ENCODE data around the gene CDH1. TPM values are rescaled to one million over a fixed set of nuclear protein-coding genes. Genes with fewer than 3 reads are reported as not detected.

The CDH1 gene
- total RNA-seq, 1 donor from 2014 or later, result 0.36 TPM

DNA sequence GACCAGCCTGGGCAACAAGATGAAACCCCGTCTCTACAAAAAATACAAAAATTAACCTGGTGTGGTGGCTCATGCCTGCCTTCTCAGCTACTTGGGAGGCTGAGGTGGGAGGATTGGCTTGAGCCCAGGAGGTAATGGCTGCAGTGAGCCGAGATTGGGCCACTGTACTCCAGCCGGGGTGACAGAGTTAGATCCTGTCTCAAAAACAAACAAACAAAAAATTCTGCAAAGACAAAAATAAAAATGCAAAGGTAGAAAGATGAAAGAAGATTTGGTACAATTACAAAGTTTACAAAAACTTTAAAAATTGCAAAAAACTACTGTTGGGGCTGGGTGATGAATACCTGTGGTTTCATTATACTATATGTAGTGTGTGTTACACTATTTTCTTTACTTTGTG is 5.5 kb upstream of the CDH1 start:
- intact Hi-C loops (cut with micrococcal nuclease), result no loop called here

DNA sequence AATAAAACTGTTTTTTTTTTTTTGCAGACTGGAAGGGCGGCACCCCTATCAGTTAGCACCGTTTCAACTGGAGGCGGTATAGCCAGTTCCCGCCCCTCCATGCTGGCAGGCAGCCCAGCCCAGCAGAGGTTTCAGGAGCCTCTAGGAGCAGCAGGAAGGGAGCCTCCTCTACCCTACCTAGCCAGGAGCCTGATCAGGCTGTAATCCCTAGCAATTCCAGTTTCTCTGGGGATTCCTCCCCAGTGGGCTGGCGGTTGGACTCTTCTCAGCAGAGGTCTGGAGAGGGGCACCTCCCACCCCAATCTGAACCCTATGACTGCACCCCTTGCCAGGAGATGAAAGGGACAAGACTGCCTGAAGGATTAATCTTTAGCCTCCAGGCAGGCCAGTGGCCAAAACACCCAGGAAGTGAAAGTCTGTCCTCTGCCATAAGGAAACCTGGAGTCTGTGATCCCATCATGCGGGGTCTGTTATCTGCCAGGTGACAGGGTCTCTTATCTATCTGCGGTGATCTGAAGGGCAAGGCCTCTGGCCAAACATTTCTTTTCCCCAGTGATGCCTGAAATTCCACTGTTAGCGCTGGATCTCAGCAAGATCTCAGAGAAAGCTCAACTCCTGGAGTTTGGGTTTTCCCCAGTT is 4.9 kb upstream of the CDH1 start:
- intact Hi-C loops (cut with micrococcal nuclease), result no loop called here

DNA sequence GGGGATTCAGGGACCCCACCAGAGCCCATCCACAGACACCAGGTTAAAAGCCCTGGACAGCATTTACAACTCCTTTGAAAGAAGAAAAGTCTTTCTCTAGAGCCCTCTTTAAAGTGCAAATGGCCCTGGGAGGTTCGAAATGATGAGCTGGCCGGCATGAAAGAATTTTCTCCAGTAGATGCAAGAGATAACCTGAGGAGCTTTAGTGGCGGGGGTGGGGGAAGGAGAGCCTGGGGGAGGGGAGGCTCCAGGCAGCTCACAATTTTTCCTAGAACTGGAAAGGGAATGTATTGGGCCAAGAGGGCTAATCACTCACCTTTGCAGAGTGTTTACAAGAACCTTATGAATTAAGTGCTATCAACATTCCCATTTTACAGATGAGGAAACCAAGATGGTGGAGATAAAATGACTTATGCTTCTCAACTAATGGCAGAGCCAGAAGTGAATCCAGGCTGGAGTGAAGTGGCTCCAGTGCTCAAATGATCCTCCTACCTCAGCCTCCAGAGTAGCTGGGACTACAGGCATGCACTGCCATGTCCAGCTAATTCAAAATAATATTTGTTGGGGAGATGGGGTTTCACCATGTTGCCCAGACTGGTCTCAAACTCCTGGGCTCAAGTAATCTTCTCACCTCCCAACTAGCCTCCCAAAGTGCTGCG is 4.2 kb upstream of the CDH1 start:
- intact Hi-C loops (cut with micrococcal nuclease), result no loop called here

DNA sequence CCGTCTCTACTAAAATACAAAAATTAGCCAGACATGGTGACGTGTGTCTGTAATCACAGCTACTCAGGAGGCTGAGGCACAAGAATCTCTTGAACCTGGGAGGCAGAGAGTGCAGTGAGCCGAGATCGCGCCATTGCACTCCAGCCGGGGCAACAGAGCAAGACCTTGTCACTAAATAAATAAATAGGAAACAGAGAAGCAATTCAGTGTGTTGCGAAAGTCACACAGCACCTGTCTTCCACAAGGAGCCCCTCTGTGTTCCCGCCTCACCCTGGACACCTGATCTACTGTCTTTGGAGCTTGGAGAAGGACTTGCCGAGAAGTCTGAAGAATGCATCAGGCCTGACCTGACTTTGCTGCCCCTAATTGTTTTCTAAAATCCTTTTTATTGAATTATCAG is 3.5 kb upstream of the CDH1 start:
- intact Hi-C loops (cut with micrococcal nuclease), result no loop called here

DNA sequence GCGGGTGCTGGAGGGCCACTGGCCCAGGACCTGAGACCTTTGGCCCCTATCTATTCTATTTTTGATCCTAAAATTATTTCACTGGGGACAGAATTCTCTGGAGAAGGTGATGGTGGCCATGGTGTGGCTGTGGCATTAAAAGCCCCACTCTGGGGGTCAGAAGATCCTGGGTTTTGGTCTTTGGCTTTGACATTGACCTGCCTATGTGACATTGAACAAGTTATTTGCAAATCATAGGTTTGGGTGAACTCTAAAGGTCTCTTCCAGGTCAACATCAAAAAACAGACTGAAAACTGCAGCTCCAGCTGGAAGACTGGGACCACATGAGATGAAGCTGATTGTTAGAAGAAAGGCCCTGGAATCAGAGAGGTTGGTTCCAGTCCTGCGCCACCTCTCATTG is 2.3 kb upstream of the CDH1 start:
- intact Hi-C loops (cut with micrococcal nuclease), result no loop called here

DNA sequence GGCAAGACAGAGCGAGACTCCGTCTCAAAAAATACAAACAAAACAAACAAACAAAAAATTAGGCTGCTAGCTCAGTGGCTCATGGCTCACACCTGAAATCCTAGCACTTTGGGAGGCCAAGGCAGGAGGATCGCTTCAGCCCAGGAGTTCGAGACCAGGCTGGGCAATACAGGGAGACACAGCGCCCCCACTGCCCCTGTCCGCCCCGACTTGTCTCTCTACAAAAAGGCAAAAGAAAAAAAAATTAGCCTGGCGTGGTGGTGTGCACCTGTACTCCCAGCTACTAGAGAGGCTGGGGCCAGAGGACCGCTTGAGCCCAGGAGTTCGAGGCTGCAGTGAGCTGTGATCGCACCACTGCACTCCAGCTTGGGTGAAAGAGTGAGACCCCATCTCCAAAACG is 531 bp upstream of the CDH1 start:
- intact Hi-C loops (cut with micrococcal nuclease), result no loop called here

DNA sequence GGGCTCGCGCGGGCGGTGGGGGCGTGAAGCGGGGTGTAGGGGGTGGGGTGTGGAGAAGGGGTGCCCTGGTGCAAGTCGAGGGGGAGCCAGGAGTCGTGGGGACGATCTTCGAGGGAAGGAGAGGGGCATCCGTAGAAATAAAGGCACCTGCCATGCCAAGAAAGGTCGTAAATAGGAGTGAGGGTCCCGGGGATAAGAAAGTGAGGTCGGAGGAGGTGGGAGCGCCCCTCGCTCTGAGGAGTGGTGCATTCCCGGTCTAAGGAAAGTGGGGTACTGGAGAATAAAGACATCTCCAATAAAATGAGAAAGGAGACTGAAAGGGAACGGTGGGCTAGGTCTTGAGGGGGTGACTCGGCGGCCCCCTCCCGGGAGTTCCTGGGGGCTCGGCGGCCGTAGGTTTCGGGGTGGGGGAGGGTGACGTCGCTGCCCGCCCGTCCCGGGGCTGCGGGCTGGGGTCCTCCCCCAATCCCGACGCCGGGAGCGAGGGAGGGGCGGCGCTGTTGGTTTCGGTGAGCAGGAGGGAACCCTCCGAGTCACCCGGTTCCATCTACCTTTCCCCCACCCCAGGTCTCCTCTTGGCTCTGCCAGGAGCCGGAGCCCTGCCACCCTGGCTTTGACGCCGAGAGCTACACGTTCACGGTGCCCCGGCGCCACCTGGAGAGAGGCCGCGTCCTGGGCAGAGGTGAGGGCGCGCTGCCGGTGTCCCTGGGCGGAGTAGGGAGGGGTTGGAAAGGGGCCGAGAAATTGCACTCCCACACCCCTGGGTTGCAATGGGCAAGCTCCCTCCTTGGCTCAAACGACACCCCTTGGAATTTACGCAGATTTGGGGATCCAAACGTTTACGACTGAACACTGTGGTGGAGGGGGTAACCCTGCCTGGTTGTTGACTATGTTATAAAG is 888 bp downstream of the CDH1 start:
- intact Hi-C loops (cut with micrococcal nuclease), result no loop called here

DNA sequence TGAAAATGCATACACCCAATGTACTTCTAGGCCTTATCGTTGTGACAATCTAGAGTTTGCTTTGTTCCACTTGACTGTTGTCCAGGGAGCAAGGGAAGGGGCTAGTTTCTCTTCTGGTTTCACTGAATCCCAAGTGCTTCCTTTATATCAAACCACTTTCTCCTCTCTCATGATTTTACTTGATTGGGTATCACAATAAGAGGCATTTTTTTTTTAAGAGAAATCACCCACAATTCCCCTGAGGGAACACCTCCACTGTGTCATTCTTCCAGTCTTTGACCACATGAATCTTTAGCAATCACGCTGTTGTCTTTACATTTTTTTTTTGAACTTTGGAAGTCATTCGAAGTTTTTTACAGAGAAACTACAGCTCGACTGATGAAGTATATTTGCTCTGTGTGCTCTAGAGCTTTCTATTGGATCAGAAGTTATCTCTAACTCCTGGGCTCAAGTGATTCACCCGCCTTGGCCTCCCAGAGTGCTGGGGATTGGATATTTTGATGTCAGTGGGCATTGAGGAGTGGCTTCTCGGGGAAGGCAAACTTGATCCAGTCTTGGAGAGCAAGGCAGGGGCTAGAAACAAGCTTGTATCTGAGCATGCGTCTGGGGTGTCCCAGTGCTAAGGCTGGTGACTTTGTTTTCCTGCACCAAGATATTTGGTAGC is 3.0 kb downstream of the CDH1 start:
- intact Hi-C loops (cut with micrococcal nuclease), result no loop called here

DNA sequence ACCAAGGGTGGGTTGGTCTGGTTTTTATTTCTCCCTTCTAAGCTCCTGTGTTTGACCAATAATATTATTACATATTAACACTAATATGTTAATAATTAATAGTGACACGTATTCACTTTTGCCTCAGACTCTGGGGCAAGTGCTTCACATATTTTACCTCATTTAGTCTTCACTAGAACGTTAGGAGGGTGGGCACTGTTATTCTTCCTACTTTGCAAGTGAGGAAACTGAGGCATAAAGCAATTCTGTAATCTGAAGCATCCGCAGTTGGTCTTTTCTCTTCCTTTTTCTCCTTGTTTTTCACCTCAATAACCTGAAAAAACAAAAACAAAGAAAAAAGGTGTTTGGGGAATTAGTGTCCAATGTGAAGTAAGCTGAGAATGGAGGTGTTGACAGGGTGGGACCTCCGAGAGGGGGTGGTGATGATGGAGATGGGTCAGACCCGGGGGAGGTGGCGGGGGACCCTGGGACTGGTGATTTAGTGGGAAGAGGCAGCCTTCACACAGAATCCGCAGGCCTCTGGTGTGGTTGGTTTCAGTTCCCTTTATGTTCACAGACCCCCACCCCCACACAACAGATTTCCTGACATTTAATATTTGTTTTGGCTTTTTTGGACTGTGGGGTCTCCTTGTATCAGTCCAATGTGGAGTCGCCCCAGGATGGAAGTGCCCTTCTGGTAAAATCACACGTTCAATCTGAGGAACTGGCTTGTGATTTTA is 3.7 kb downstream of the CDH1 start:
- intact Hi-C loops (cut with micrococcal nuclease), result no loop called here

DNA sequence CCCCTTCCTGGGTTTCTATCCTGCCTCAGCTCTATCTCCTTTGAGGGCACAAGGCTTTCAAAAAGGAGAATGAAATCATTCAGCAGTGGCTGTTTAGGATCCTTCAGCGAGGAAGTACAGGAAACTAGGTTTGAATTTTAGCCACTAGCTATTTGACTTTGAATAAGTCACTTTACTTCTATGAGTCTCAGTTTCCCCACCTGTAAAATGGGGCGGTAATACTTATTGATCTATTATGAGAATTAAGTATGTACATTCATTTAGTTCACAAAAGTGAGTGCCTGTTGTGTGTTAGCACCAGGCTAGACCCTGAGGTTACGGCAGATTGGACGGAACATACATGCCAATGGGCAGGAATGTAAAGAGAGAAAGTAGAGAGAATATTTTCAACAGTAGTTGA is 6.6 kb downstream of the CDH1 start:
- intact Hi-C loops (cut with micrococcal nuclease), result no loop called here

DNA sequence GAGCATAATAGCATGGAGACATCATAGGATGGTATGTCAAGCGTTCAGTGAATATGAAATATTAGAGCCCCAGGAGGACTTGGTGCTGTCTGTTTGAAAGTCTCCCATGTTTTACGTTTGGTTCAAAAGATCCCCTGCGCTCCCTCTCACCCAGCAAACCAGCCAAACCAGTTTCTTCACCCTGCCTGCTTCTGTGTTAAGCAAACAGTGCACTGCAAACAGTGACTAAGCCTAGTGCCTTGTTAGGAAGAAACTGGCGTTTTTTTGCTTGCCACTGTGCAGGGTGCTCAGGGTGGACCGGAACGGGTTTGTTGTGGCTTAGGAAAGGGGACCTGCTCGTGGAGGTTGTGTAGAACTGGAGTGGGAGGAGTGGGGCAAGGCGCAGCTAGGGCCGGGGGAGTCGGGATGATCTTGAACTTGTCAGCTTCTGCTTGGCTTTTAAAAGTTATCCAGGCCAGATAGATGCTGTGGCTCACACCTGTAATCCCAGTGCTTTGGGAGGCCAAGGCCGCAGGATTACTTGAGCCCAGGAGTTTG is 7.7 kb downstream of the CDH1 start:
- intact Hi-C loops (cut with micrococcal nuclease), result no loop called here

DNA sequence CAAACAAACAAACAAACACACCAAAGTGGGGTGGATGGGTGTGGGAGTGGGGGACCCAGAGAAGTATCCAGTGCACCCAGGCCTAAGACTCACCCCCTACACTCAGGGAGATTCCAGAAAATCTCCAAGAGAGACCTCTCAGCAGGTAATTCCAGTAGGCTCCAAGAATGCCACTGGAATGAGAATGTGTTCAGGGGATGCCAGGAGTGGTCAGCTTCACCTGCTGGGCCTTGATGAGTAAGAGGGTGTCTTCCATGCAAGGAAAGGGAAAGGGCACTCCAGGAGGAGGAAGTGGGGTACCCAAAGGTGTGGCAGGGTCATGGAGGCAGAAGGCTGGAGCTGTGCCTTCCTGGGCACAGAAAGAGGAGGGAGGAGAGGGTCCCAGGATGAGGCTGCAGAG is 9.9 kb downstream of the CDH1 start:
- intact Hi-C loops (cut with micrococcal nuclease), result no loop called here

DNA sequence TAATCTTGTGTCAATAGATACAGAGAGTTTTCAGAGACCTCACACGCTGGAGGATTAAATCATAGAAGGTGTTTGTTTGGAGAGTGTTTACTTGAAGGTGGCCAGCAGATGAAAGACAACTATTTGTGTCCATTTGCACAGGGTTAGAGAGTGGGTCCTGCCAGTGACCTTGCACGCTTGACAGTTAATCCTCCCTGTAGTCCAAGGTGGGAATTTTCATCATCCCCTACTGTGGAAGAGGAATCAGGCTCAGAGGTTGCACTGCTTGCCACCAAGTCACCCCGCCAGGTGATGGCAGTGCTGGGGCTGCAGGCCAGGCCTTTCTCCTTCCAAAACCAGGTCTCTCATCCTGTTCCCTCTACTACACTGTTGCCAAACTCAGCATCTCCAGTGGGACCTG is 12.3 kb downstream of the CDH1 start:
- intact Hi-C loops (cut with micrococcal nuclease), result no loop called here

DNA sequence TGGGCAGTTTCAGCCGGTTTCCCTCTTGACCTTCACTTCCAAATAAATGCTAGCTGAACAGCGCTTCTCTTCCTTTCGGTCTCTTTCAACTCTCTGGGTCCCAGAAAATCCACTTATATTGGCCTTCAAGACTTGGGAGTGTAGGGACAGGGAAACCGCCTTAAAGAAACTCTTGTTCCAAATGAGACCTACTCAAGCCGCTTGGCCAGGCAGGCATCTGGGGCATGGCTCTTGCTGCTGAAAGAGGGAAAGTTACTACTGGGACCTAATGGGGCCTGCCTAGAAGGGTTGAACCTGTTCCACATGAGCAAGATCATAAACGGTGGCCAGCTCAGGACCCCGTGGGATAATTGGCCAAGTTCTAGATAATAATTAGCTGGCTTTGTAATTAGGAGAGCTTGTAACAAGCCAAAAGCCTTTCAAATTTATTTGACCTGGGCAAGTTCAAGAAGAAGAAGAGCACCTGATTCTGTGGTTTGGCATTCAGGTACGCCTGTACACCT is 13.2 kb downstream of the CDH1 start:
- intact Hi-C loops (cut with micrococcal nuclease), result no loop called here

DNA sequence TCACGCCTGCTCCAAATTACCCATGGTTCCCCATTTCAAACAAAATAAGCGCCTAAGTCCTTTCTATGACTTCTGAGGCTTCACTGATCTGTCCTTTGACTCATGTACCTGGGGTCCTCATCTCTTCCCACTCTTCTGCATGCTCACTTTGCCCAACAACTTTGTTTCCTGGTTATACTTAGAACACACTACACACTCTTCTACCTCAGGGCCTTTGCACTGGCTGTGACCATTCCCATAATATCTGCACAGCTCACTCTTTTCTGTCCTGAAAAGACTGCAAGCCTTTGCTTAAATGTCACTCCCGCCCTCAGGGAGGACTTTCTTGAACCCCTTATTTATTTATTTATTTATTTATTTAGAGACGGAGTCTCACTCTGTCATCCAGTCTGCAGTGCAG is 14.1 kb downstream of the CDH1 start:
- intact Hi-C loops (cut with micrococcal nuclease), result no loop called here

DNA sequence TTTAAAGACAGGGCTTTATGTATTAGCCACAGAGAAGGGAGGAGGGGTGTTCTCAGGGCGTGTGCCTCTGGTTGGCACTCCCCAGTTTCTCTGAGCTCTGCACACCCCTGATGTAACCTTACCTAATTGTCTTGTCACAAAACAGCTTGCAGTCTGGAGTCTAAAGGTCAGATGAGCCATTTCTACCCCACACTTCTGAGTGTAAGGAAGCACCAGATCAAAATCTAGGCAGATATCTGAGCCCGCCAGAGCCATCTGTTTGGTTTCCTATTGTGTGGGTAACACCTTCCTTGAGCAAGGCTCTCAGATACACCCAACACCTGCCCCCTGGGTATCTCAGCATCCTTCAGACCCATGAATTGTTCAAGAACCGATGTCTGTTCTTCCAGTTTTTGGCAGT is 15.5 kb downstream of the CDH1 start:
- intact Hi-C loops (cut with micrococcal nuclease), result no loop called here

DNA sequence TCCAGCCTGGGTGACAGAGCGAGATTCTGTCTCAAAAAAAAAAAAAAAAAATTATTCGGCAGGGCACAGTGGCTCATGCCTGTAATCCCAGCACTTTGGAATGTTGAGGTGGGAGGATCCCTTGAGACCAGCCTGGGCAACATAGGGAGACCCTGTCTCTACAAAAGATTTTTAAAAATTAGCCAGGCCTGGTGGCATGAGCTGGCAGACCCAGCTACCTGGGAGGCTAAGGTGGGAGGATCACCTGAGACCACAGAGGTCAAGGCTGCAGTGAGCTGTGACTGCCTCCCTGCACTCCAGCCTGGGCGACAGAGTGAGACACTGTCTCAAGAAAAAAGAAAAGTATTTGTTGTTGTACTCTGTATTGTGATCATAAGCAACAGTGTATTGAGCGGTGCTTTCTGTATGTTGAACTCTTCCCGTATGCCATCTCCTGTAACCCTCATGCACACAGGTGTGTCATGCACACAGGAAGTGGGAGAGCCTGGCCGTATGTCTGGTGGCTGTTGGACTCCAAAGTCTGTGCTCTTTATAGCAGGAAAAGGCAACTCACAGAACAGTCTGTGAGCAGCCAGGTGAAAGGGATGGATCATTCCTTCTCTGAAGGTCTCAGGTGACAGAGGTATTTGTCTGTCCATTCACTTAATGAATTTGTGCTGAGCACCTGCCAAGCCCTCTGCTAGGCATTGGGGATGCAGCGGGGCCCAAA is 17.1 kb downstream of the CDH1 start:
- intact Hi-C loops (cut with micrococcal nuclease), result no loop called here

DNA sequence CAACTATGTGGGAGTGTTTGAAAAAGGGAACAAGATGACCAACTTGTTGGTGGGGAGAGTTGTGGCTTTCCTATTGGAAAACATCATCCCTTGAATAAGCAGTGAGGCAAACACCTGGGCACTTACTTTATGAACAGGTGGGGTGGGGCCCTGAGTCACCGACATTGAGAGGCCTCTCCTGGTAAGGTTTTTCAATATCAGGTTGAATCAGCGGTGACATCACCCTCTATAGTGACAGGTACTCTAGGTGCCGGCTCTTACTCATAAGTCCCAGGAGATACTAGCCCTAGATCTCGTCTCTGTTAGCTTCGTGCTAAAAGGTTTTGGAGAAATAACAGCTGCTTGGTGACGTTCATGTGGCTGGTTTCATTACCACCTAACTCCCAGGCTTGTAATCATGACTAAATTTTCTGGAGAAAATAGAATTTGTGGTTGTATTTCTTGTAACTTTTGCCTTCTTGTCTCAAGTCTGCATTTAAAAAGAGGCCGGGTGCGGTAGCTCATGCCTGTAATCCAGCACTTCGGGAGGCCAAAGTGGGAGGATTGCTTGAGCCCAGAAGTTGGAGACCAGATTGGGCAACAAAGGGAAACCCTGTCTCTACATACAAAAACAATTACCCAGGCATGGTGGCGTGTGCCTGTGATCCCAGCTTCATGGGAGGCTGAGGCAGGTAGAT is 19.3 kb downstream of the CDH1 start:
- intact Hi-C loops (cut with micrococcal nuclease), result no loop called here

DNA sequence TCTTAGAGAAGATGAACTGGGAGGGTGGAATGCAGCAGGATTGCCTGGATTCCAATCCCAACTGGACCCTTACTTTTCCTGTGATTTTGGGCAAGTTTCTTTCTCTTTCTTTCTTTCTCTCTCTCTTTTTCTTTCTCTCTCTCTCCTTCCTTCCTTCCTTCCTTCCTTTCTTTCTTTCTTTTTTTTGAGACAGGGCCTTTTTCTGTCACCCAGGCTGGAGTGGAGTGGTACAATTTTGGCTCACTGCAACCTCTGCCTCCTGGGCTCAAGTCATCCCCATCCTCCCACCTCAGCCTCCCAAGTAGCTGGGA is 20.5 kb downstream of the CDH1 start:
- intact Hi-C loops (cut with micrococcal nuclease), result no loop called here

DNA sequence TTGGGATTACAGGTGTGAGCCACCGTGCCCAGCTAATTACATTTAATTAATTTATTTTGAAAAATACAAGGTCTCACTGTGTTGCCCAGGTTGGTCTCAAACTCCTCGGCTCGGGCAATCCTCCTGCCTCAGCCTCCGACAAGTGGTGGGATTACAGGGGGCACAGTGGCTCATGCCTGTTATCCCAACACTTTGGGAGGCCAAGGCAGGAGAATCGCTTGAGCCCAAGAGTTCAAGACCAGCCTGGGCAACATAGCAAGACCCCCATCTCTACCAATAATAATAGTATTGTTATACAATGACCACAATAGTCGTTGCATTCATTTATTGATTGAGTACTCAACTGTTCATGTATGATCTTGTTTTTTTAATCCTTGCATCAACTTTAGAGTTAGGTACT is 22.0 kb downstream of the CDH1 start:
- intact Hi-C loops (cut with micrococcal nuclease), result no loop called here

Data from T-helper 2 cell treated with Interferon-gamma antibody and Interleukin-4, amounts not matched to agents 100 ng/mL and 5 ng/mL, for 36 hours (primary cell).